Keratinocyte (primary cell): ENCODE measurements around the gene CTDSP2. TPM values are rescaled to one million over a fixed set of nuclear protein-coding genes. Genes with fewer than 3 reads are reported as not detected.

Experiments
- DNase-seq: peaks from one replicate; pipeline ENCODE4 v3.0.0-alpha.2; 2011; ENCODE audit warnings: low read depth, missing footprints, low spot score
- FAIRE-seq: peaks from 2 replicates; lab custom pipeline; 2011; peaks lifted over from hg19 to GRCh38; lab: Jason Lieb, UNC
- H2AFZ ChIP-seq: 2 replicates; pipeline ENCODE4 v1.6.0; 2012; ENCODE audit warnings: low read length, control low read depth, inconsistent platforms; ENCODE audit not compliant: control insufficient read depth
- H3K27ac ChIP-seq: 2 replicates; pipeline ENCODE4 v1.5.1; 2011; ENCODE audit warnings: low read length; ENCODE audit not compliant: control insufficient read depth, insufficient read depth
- H3K27me3 ChIP-seq: 3 replicates; pipeline ENCODE4 v1.6.0; 2011; ENCODE audit warnings: low read length; ENCODE audit not compliant: control insufficient read depth, insufficient read depth; ENCODE audit errors: extremely low read depth
- H3K36me3 ChIP-seq, 2 experiments: 2 replicates in 1 of 2; 3 replicates in 1 of 2; pipeline ENCODE4 v1.5.1; 2011; ENCODE audit warnings: low read length in 2 of 2, mild to moderate bottlenecking in 1 of 2; ENCODE audit not compliant: control insufficient read depth in 2 of 2, insufficient read depth in 2 of 2; ENCODE audit errors: extremely low read depth in 1 of 2
- H3K4me1 ChIP-seq: 3 replicates; pipeline ENCODE4 v1.5.1; 2011; ENCODE audit warnings: low read length; ENCODE audit not compliant: control insufficient read depth, insufficient read depth; ENCODE audit errors: extremely low read depth
- H3K4me2 ChIP-seq: 3 replicates; pipeline ENCODE4 v1.6.0; 2011; ENCODE audit warnings: low read depth, low read length; ENCODE audit not compliant: control insufficient read depth, insufficient read depth; ENCODE audit errors: extremely low read depth
- H3K4me3 ChIP-seq, 3 experiments: fragments of 200-600 bp in 1 of 3; sonication (generic) in 1 of 3; 2 replicates in 2 of 3; 3 replicates in 1 of 3; pipeline ENCODE4 v1.5.1; 2011 to 2016; ENCODE audit warnings: low read length in 3 of 3, mild to moderate bottlenecking in 3 of 3, control low read depth in 2 of 3, inconsistent platforms in 1 of 3, low read depth in 1 of 3, mixed read lengths in 1 of 3, mixed run types in 1 of 3, moderate library complexity in 1 of 3; ENCODE audit not compliant: control insufficient read depth in 2 of 3, insufficient read depth in 2 of 3; ENCODE audit errors: extremely low read depth in 1 of 3
- H3K79me2 ChIP-seq: 2 replicates; pipeline ENCODE4 v1.6.0; 2012; ENCODE audit warnings: low read length; ENCODE audit not compliant: control insufficient read depth, insufficient read depth
- H3K9ac ChIP-seq: 3 replicates; pipeline ENCODE4 v1.6.0; 2011; ENCODE audit warnings: low read length; ENCODE audit not compliant: control insufficient read depth, insufficient read depth; ENCODE audit errors: extremely low read depth
- H3K9me1 ChIP-seq: 3 replicates; pipeline ENCODE4 v1.6.0; 2011; ENCODE audit warnings: low read length; ENCODE audit not compliant: control insufficient read depth, insufficient read depth; ENCODE audit errors: extremely low read depth
- H3K9me3 ChIP-seq: 2 replicates; pipeline ENCODE4 v1.5.1; 2012; ENCODE audit warnings: low read depth, low read length; ENCODE audit not compliant: control insufficient read depth
- H4K20me1 ChIP-seq: 3 replicates; pipeline ENCODE4 v1.6.0; 2011; ENCODE audit warnings: low read length; ENCODE audit not compliant: control insufficient read depth, insufficient read depth; ENCODE audit errors: extremely low read depth
- EZH2 ChIP-seq: IDR thresholded peaks from one replicate; pipeline ENCODE4 v1.6.1; 2012; ENCODE audit warnings: inconsistent platforms, mild to moderate bottlenecking, low read length, moderate library complexity
- dilution Hi-C: fragments of 300-500 bp; cut with MboI; formaldehyde crosslinking; loops from one replicate; pipeline ENCODE4 v1.7.0; 2020; ENCODE audit warnings: low sequenced_read_pairs; ENCODE audit not compliant: extremely low pct_ligation_motif_present
- polyA plus RNA-seq, 5 experiments: library from polyadenylated mRNA; depleted of rRNA in 3 of 5; stranded (reverse) in 3 of 5; stranded (forward) in 1 of 5; unstranded in 1 of 5; fragments of >200 nt; gene quantifications; 1 replicate in 1 of 5; 2 replicates in 3 of 5; 3 replicates in 1 of 5; pipeline versions ENCODE4 v1.2.1 to v1.2.3, GENCODE V29; 2011 to 2012; ENCODE audit warnings: missing spikeins in 2 of 5, low read depth in 1 of 5, low replicate concordance in 1 of 5
- TF ChIP-seq, protein P1 (sequence below), 3 experiments: IDR thresholded peaks in 1 of 3; conservative IDR thresholded peaks in 1 of 3; optimal IDR thresholded peaks in 1 of 3; 2 replicates in 2 of 3; 3 replicates in 1 of 3; pipeline versions ENCODE3 to v1.5.1; 2011; ENCODE audit warnings: low read length in 3 of 3, mild to moderate bottlenecking in 3 of 3, moderate library complexity in 2 of 3, control low read depth in 1 of 3, inconsistent platforms in 1 of 3; ENCODE audit not compliant: insufficient read depth in 2 of 3; ENCODE audit errors: extremely low read depth in 1 of 3

The CTDSP2 gene
- polyA plus RNA-seq, 1 donor (not counting 4 experiments of a cell fraction or from before 2014, with no cell fraction given), result 54.6 TPM

DNA sequence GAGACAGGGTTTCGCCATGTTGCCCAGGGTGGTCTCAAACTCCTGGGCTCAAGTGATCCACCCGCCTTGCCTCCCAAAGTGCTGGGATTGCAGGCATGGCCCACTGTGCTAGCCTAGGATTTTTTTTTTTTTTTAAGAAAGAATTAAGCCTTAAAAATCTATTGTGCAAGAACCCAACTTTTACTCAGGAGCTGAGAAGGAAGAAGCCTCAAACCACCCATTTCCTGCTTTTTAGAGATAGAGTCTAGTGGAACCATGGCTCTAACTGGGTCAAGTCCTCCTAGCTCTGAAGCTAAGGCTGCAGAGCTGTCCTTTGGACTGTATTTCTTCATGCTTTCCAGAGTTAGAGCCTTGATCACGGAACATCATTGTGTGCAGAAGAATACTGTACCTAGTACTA is 65.3 kb downstream of the CTDSP2 start:
- H3K36me3 ChIP-seq, result peaks cover 2 to 8% of the 10 kb centered on the region in 2 experiments

DNA sequence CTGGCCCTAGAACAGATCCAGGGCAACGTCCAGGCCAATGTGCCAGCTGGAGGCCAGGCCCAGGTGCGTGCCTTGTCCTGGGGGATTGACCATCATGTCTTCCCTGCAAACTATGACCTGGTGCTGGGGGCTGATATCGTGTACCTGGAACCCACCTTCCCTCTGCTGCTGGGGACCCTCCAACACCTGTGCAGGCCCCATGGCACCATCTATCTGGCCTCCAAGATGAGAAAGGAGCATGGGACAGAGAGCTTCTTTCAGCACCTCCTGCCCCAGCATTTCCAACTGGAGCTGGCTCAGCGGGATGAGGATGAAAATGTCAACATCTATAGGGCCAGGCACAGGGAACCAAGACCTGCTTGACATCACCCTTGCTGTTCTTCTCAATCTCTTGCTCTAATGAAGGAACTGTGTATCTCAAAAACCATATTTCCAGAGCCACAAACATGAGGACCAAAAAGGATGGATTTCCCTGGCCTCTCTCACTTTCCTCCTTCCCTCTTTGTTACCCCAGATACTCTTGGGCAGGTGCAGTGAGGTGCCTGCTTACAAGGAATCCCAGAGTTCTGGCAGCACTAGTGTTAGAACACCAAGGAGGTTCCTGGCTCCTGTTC is 66.1 kb downstream of the CTDSP2 start:
- no peak for FAIRE-seq
- H3K9ac ChIP-seq, result no peak overlapping the region
- H3K9me1 ChIP-seq, result no peaks in the 10 kb centered on the region
- H4K20me1 ChIP-seq, result no peaks in the 10 kb centered on the region
- TF ChIP-seq, protein P1, sequence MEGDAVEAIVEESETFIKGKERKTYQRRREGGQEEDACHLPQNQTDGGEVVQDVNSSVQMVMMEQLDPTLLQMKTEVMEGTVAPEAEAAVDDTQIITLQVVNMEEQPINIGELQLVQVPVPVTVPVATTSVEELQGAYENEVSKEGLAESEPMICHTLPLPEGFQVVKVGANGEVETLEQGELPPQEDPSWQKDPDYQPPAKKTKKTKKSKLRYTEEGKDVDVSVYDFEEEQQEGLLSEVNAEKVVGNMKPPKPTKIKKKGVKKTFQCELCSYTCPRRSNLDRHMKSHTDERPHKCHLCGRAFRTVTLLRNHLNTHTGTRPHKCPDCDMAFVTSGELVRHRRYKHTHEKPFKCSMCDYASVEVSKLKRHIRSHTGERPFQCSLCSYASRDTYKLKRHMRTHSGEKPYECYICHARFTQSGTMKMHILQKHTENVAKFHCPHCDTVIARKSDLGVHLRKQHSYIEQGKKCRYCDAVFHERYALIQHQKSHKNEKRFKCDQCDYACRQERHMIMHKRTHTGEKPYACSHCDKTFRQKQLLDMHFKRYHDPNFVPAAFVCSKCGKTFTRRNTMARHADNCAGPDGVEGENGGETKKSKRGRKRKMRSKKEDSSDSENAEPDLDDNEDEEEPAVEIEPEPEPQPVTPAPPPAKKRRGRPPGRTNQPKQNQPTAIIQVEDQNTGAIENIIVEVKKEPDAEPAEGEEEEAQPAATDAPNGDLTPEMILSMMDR (optimal IDR thresholded peaks at IDR 0.05 in 1 of 3, IDR thresholded peaks at IDR 0.05 in 1 of 3, conservative IDR thresholded peaks at IDR 0.05 in 1 of 3; ENCODE audit: extremely low read depth in 1 of 3, insufficient read depth in 2 of 3, low read length in 3 of 3), result no peak
- no peak for TF ChIP-seq EZH2
- no peaks in the 10 kb centered on the region for H3K27me3 ChIP-seq
- no peak overlapping the region for H3K4me2 ChIP-seq
- peaks cover 8% of the 10 kb centered on the region for H3K4me1 ChIP-seq
- H2AFZ ChIP-seq, result no peak overlapping the region
- no peak for DNase-seq
- H3K9me3 ChIP-seq, result no peaks in the 10 kb centered on the region
- H3K27ac ChIP-seq, result no peak overlapping the region
- dilution Hi-C loops, result no loop called here
- peaks cover 3 to 11% of the 10 kb centered on the region in 2 experiments for H3K36me3 ChIP-seq
- H3K4me3 ChIP-seq, result no peak overlapping the region
- peaks cover 16% of the 10 kb centered on the region for H3K79me2 ChIP-seq

More for the DNA sequence above, 65.3 kb downstream of the CTDSP2 start:
- H3K4me2 ChIP-seq, result no peak overlapping the region
- dilution Hi-C loops, result no loop called here
- H3K4me1 ChIP-seq, result peaks cover 8% of the 10 kb centered on the region
- no peaks in the 10 kb centered on the region for H3K9me1 ChIP-seq
- no peak overlapping the region for H3K27ac ChIP-seq
- H2AFZ ChIP-seq, result no peak overlapping the region
- no peaks in the 10 kb centered on the region for H3K27me3 ChIP-seq
- TF ChIP-seq EZH2, result no peak
- TF ChIP-seq, protein P1 (optimal IDR thresholded peaks at IDR 0.05 in 1 of 3, IDR thresholded peaks at IDR 0.05 in 1 of 3, conservative IDR thresholded peaks at IDR 0.05 in 1 of 3; ENCODE audit: extremely low read depth in 1 of 3, insufficient read depth in 2 of 3, low read length in 3 of 3), result no peak
- DNase-seq, result no peak
- FAIRE-seq, result no peak
- peaks cover 16% of the 10 kb centered on the region for H3K79me2 ChIP-seq
- no peaks in the 10 kb centered on the region for H3K9me3 ChIP-seq
- H3K9ac ChIP-seq, result no peak overlapping the region
- H4K20me1 ChIP-seq, result no peaks in the 10 kb centered on the region
- no peak overlapping the region for H3K4me3 ChIP-seq
